ACC112 (cell line): ENCODE measurements around the gene DIP2B.
"Not testable (repeated sequence)": the region's sequence is repeated elsewhere in the genome, so short reads cannot be mapped to it uniquely, and the experiment has no call there.

Source experiments
- H2AFZ ChIP-seq: fragments of 200-600 bp; sonication (generic); one replicate; pipeline ENCODE4 v1.6.0; 2017; ENCODE audit warnings: antibody characterized with exemption, low read length; ENCODE audit not compliant: unreplicated experiment
- H3K27ac ChIP-seq: fragments of 200-600 bp; sonication (generic); 2 replicates; pipeline ENCODE4 v1.5.1; 2014; ENCODE audit warnings: low read depth, mild to moderate bottlenecking, antibody characterized with exemption, low read length, moderate library complexity
- H3K27me3 ChIP-seq: fragments of 200-600 bp; sonication (generic); 2 replicates; pipeline ENCODE4 v1.6.1; 2014; ENCODE audit warnings: mild to moderate bottlenecking, antibody characterized with exemption, low read length, moderate library complexity, mixed read lengths; ENCODE audit not compliant: insufficient read depth
- H3K36me3 ChIP-seq: fragments of 200-600 bp; sonication (generic); 2 replicates; pipeline ENCODE4 v1.6.1; 2016; ENCODE audit warnings: mild to moderate bottlenecking, antibody characterized with exemption, low read length, moderate library complexity, mixed read lengths; ENCODE audit not compliant: insufficient read depth
- H3K4me1 ChIP-seq: fragments of 200-600 bp; sonication (generic); one replicate; pipeline ENCODE4 v1.6.1; 2016; ENCODE audit warnings: low read length, mixed read lengths; ENCODE audit not compliant: insufficient read depth, unreplicated experiment, control insufficient read depth
- H3K4me3 ChIP-seq: fragments of 200-600 bp; sonication (generic); 2 replicates; pipeline ENCODE4 v1.5.1; 2014; ENCODE audit warnings: mild to moderate bottlenecking, low read depth, low read length
- H3K79me2 ChIP-seq: fragments of 200-600 bp; sonication (generic); one replicate; pipeline ENCODE4 v1.6.0; 2016; ENCODE audit warnings: low read length; ENCODE audit not compliant: control insufficient read depth, unreplicated experiment, insufficient read depth

The DIP2B gene

DNA sequence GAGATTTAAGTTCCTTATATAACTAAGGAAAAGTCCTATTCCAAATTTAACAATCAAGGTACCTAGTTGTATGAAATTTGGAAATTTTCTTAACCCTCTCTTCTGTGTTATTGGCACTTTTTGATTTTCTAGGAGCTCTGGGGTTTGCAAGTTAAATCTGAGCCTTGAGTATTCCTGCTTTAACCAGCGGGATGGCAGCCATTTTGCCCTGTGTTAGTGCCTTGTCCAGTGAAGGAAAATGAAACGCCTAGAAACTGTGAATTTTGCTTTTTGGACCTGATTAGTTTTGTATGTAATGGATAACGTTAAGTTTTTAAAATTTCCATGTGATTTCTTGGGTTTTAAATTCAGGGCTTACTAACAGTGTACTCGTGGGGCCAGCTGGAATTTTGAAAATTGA is 45.1 kb downstream of the DIP2B start:
- no peak overlapping the region for H2AFZ ChIP-seq
- H3K36me3 ChIP-seq: no peaks in the 10 kb centered on the region
- no peak overlapping the region for H3K4me3 ChIP-seq
- H3K27me3 ChIP-seq: no peaks in the 10 kb centered on the region
- peaks cover 20% of the 10 kb centered on the region for H3K4me1 ChIP-seq
- H3K79me2 ChIP-seq: peaks cover 9% of the 10 kb centered on the region
- H3K27ac ChIP-seq: peak overlapping the region; percentile 46

GRCh38 chr12:50550530-50551223 is 45.9 kb downstream of the DIP2B start:
- Histone ChIP-seq H3K4me3 (no peak overlapping the region), H3K4me1 (peaks cover 18% of the 10 kb centered on the region), H3K36me3 (no peaks in the 10 kb centered on the region), H3K79me2 (peaks cover 6% of the 10 kb centered on the region), H3K27ac (peak overlapping the region; percentile 46), H2AFZ (no peak overlapping the region), H3K27me3 (no peaks in the 10 kb centered on the region)

DNA sequence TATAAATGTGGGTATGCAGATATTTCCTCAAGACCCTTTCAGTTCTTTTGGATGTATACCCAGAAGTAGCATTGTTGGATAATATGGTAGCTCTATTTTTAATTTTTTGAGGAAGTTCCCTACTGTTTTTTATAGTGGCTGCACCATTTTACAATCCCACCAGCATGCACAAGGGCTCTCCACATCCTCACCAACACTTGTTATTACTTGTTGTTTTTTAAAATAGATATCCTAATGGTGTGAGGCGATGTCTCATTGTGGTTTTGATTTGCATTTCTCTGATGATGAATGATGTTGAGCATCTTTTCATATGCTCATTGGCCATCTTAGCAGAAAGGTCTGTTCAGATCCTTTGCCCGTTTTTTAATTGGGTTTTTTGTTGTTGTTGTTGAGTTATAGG is 47.1 kb downstream of the DIP2B start:
- H3K4me3 ChIP-seq: no peak overlapping the region
- H2AFZ ChIP-seq: no peak overlapping the region
- no peaks in the 10 kb centered on the region for H3K27me3 ChIP-seq
- H3K4me1 ChIP-seq: peaks cover 12% of the 10 kb centered on the region
- H3K36me3 ChIP-seq: no peaks in the 10 kb centered on the region
- peaks cover 6% of the 10 kb centered on the region for H3K79me2 ChIP-seq
- no peak overlapping the region for H3K27ac ChIP-seq

GRCh38 chr12:50554651-50555050 is 49.9 kb downstream of the DIP2B start:
- Histone ChIP-seq H3K36me3 (no peaks in the 10 kb centered on the region), H3K4me3 (no peak overlapping the region), H3K27ac (no peak overlapping the region), H3K79me2 (peaks cover 8% of the 10 kb centered on the region), H3K27me3 (no peaks in the 10 kb centered on the region), H2AFZ (no peak overlapping the region), H3K4me1 (peaks cover 17% of the 10 kb centered on the region)

DNA sequence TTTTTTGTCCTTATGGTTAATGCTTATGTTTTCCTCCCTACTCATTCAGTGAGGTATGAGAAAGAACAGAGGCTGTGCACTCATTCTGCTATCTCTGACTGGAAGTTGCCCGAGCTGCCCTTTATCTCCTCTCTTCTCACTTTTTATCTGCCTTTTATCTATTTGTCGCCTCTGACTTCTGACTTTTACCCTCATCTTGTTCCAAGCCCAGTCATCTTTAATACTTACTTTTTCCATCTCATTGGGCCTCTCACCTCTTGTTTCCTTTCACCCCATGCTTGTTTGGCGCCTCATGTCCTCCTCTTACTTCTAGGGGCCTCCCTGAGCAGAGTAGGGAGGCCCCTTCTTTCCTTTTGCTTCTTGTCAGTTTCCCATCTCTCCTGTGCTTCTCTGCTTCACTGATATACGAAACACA is 50.7 kb downstream of the DIP2B start:
- no peak overlapping the region for H3K27ac ChIP-seq

DNA sequence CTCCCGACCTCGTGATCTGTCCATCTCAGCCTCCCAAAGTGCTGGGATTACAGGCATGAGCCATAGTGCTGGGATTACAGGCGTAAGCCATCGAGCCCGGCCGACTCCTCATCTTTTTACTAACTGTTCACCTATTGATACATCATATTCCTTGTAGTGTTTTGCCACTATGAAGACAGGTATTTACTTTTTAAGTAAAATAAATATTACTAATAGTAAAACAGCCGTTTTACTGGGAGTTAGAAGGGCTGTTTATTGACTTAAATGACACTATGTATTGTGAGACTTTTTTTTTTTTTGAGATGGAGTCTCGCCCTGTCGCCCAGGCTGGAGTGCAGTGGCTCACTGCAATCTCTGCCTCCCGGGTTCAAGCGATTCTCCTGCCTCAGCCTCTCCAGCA is 51.5 kb downstream of the DIP2B start:
- peaks cover 8% of the 10 kb centered on the region for H3K79me2 ChIP-seq

More for the DNA sequence above, 50.7 kb downstream of the DIP2B start:
- peaks cover 12% of the 10 kb centered on the region for H3K4me1 ChIP-seq
- H3K79me2 ChIP-seq: peaks cover 8% of the 10 kb centered on the region
- no peaks in the 10 kb centered on the region for H3K36me3 ChIP-seq
- H3K27me3 ChIP-seq: no peaks in the 10 kb centered on the region
- no peak overlapping the region for H3K4me3 ChIP-seq
- no peak overlapping the region for H2AFZ ChIP-seq

GRCh38 chr12:50556796-50557195 is 52.0 kb downstream of the DIP2B start:
- not testable (repeated sequence) for H3K27me3 ChIP-seq, H3K27ac ChIP-seq, H3K79me2 ChIP-seq, H3K36me3 ChIP-seq, H3K4me3 ChIP-seq, H3K4me1 ChIP-seq, H2AFZ ChIP-seq

More for the DNA sequence above, 51.5 kb downstream of the DIP2B start:
- H3K27ac ChIP-seq: no peak overlapping the region
- no peaks in the 10 kb centered on the region for H3K36me3 ChIP-seq
- H3K4me1 ChIP-seq: peaks cover 8% of the 10 kb centered on the region
- H2AFZ ChIP-seq: no peak overlapping the region
- no peak overlapping the region for H3K4me3 ChIP-seq
- no peaks in the 10 kb centered on the region for H3K27me3 ChIP-seq

DNA sequence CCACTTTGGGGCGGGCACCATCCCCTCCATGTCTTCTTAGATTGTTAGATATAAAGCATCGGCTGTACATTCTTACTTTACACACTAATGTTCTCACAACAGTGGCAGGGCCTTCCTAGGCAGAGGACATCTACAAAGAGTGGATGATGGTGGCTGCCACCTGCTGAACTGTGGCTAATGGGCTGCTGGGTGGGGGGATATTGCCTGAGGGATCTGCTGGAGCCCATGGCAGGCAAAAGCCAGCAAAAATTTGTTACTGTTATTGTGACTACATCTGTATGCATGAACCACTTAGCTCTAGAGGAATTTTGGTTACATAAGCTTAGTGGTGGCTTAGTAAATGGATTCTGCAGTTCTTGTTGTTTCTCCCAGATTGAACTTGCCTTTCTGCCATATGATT is 52.6 kb downstream of the DIP2B start:
- H3K79me2 ChIP-seq: peaks cover 8% of the 10 kb centered on the region
- no peaks in the 10 kb centered on the region for H3K27me3 ChIP-seq
- no peak overlapping the region for H3K4me3 ChIP-seq
- H2AFZ ChIP-seq: no peak overlapping the region
- H3K4me1 ChIP-seq: peaks cover 8% of the 10 kb centered on the region
- no peaks in the 10 kb centered on the region for H3K36me3 ChIP-seq
- no peak overlapping the region for H3K27ac ChIP-seq

- Histone ChIP-seq H3K27me3 (no peaks in the 10 kb centered on the region), H2AFZ (no peak overlapping the region), H3K27ac (no peak overlapping the region), H3K36me3 (no peaks in the 10 kb centered on the region), H3K4me1 (peaks cover 10% of the 10 kb centered on the region), H3K79me2 (peaks cover 6% of the 10 kb centered on the region), H3K4me3 (no peak overlapping the region)
Measured at GRCh38 chr12:50558970-50559369, 54.2 kb downstream of the DIP2B start.

DNA sequence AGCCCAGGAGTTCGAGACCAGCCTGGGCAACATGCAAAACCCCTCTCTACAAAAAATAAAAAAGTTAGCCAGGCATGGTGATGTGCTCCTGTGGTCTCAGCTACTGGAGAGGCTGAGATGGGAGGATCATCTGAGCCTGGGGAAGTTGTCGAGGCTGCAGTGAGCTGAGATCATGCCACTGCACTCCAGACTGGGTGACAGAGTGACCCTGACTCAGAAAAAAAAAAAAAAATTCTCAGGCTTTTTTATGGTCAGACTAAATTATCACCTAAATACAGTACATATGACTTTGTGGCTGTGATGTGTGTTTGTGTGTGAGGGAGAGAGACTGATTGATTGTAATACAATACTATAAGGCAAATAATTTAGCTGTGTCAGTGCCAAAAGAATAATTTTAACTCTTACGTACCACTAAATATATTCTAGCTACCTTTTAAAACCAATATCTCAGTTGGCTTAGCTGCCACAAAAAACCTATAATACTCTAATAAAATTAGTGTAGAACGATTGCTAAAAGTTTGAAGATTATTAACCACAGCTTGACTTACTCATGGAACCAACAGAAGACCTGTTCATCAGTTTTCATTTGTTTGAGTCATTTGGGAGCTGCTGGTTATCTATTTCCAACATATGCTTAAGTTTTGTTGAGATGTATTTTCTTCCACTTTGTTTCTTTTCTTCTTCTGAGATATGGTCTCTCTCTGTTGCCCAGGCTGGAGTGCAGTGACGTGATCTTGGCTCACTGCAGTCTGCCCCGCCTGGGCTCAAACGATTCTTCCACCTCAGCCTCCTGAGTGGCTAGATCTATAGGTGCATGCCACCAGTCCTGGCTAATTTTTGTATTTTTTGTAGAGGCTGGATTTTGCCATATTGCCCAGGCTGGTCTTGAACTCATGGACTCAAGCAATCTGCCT is 58.0 kb downstream of the DIP2B start:
- Histone ChIP-seq H3K27ac (no peak overlapping the region), H2AFZ (no peak overlapping the region), H3K79me2 (peaks cover 11% of the 10 kb centered on the region), H3K4me1 (peaks cover 13% of the 10 kb centered on the region), H3K27me3 (no peaks in the 10 kb centered on the region), H3K4me3 (no peak overlapping the region), H3K36me3 (no peaks in the 10 kb centered on the region)

DNA sequence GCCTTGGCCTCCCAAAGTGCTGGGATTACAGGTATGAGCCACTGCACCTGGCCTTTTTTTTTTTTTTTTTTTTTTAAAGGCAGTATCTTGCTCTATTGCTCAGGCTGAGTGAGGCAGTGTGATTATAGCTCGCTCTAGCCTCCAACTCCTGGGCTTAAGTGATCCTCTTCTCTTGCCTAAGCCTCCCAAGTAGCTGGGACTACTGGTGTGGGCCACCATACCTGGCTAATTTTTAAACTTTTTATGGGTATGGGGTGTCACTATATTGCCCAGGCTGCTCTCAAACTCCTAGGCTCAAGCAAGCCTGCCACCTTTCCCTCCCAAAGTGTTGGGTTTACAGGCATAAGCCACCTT is 58.6 kb downstream of the DIP2B start:
- Histone ChIP-seq H3K79me2 (peaks cover 14% of the 10 kb centered on the region), H3K4me1 (peaks cover 19% of the 10 kb centered on the region), H3K27ac (no peak overlapping the region), H2AFZ (no peak overlapping the region), H3K27me3 (no peaks in the 10 kb centered on the region), H3K4me3 (no peak overlapping the region), H3K36me3 (no peaks in the 10 kb centered on the region)
